Sigmoid colon (tissue), 7 donors: ENCODE results near the gene SND1. TPM values are rescaled to one million over a fixed set of nuclear protein-coding genes. Genes with fewer than 3 reads are reported as not detected.
A peak's percentile ranks its signal among the peaks of the same experiment; 100 is the strongest.

Experiments used
- DNase-seq: peaks from one replicate; pipeline ENCODE4 v3.0.0-alpha.2; 2019
- H3K27ac ChIP-seq, 4 donors: fragments of 200-600 bp; sonication (generic); one replicate each; pipeline ENCODE4 v1.5.1; 2016 to 2019; ENCODE audit warnings: mild to moderate bottlenecking in 1 of 4
- H3K27me3 ChIP-seq, 3 donors: fragments of 200-600 bp; sonication (generic); one replicate each; pipeline ENCODE4 v1.5.1; 2019; ENCODE audit warnings: mild to moderate bottlenecking in 1 of 3
- H3K36me3 ChIP-seq, 4 donors: fragments of 200-600 bp; sonication (generic); one replicate each; pipeline ENCODE4 v1.5.1; 2016 to 2019
- H3K4me1 ChIP-seq, 4 donors: fragments of 200-600 bp; sonication (generic); one replicate each; pipeline ENCODE4 v1.5.1; 2017 to 2019
- H3K4me3 ChIP-seq, 4 donors: fragments of 200-600 bp; sonication (generic); one replicate each; pipeline ENCODE4 v1.5.1; 2017 to 2019; ENCODE audit warnings: mild to moderate bottlenecking in 2 of 4, moderate library complexity in 1 of 4
- H3K9me3 ChIP-seq, 4 donors: fragments of 200-600 bp in 3 of 4; sonication (generic) in 3 of 4; one replicate each; pipeline versions ENCODE4 v1.5.1 to v1.6.1; 2013 to 2019
- CTCF ChIP-seq, 4 experiments: fragments of 450-650 bp in 3 of 4; fragments of 200-600 bp in 1 of 4; IDR thresholded peaks; one replicate each; pipeline ENCODE4 v1.5.1; 2016 to 2019; ENCODE audit warnings: antibody characterized with exemption in 4 of 4, mild to moderate bottlenecking in 3 of 4, moderate library complexity in 2 of 4
- EP300 ChIP-seq, 4 donors: sonication (generic); formaldehyde crosslinking; IDR thresholded peaks; one replicate each; pipeline ENCODE4 v1.6.1; 2017; ENCODE audit warnings: antibody characterized with exemption in 4 of 4
- POLR2A ChIP-seq, 2 donors: fragments of 450-650 bp; IDR thresholded peaks; one replicate each; pipeline ENCODE4 v1.6.1; 2016; ENCODE audit warnings: antibody characterized with exemption in 2 of 2, mild to moderate bottlenecking in 2 of 2, moderate library complexity in 2 of 2
- POLR2AphosphoS5 ChIP-seq, 4 donors: sonication (generic); formaldehyde crosslinking; IDR thresholded peaks; one replicate each; pipeline ENCODE4 v1.6.1; 2017; ENCODE audit warnings: antibody characterized with exemption in 4 of 4
- WGBS, 2 donors: extraction: QIAGEN DNeasy Blood & Tissue Kit; methylation state at CpG; one replicate each; pipeline ENCODE4 v1.1.7; 2013; 5-methylcytosine and 5-hydroxymethylcytosine counted together
- intact Hi-C: fragments of 100-400 bp; cut with DNase I; formaldehyde crosslinking; loops from one replicate; pipeline ENCODE4 v1.15.1; 2023
- polyA plus RNA-seq, 3 donors: library from polyadenylated mRNA; stranded (reverse); fragments of 200-250 nt; gene quantifications; one replicate each; pipeline ENCODE4 v1.2.3, GENCODE V29; 2013
- total RNA-seq, 4 donors: library from RNA; depleted of rRNA; stranded (reverse); fragments of >200 nt; gene quantifications; one replicate each; pipeline ENCODE4 v1.1.0, GENCODE V29; 2016
- donor health status: healthy with polysubstance abuse.
- donor health status: Bipolar disorder and iron deficiency.
- donor health status: healthy.

SND1 gene
- total and polyA plus RNA-seq, 7 donors: 30.6 to 93.4 (median 71.3) TPM

DNA sequence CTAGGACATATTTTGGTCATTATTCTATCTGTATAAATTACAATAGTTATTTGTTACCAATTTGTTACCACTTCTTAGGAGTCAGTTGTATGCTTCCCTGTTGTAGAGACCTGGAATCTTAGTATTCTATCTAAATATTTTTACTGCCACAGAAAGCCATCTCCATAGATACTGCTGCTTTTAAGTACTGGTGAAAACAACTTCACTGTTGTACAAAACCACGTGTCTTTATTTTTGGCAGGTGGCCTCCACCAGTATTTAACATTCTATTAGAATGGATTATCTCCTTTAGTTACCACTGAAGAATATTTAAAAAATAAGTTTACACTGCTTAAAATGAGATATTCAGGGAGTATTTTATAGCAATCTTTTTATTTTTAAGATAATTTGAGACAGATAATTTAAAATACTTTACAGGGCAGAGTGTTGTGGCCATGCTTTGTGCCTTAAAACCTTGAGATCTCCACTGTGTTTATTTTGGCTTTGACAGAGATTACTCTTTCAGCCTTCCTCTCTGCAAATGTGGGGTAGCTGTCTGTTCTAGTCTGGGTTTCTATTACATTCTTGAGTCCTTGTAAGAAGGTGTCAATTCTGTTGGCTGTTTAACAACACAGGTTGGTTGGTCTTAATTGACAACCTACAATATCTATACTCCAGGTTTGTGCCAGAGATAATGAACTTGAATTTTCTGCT lies 193.7 kb downstream of the SND1 start:
- no peaks in the 10 kb centered on the region for H3K36me3 ChIP-seq
- WGBS, 2 donors: 36 to 71% methylated on average over 1 of the region's 1 CpG
- TF ChIP-seq CTCF (IDR thresholded peaks at IDR 0.05) (no peak), EP300 (IDR thresholded peaks at IDR 0.05) (no peak), POLR2A (IDR thresholded peaks at IDR 0.05) (no peak), POLR2AphosphoS5 (IDR thresholded peaks at IDR 0.05) (no peak)
- no peak for DNase-seq
- intact Hi-C loops: no loop called here
- peak overlapping the region; percentile 3 to 72 (median 42) for H3K27ac ChIP-seq
- no peaks in the 10 kb centered on the region for H3K9me3 ChIP-seq
- peaks cover 0 to 25% (median 22%) of the 10 kb centered on the region in 4 donors for H3K4me1 ChIP-seq
- no peaks in the 10 kb centered on the region for H3K27me3 ChIP-seq
- no peak overlapping the region for H3K4me3 ChIP-seq

- no peak for DNase-seq
- Histone ChIP-seq H3K9me3 (no peaks in the 10 kb centered on the region), H3K27me3 (no peaks in the 10 kb centered on the region), H3K4me1 (peaks cover 0 to 30% (median 22%) of the 10 kb centered on the region in 4 donors), H3K27ac (no peak overlapping the region), H3K36me3 (no peaks in the 10 kb centered on the region), H3K4me3 (no peak overlapping the region)
- WGBS, 2 donors: 24 to 72% methylated on average over 3 of the region's 3 CpGs
- TF ChIP-seq EP300 (IDR thresholded peaks at IDR 0.05) (no peak), POLR2AphosphoS5 (IDR thresholded peaks at IDR 0.05) (no peak), CTCF (IDR thresholded peaks at IDR 0.05) (no peak), POLR2A (IDR thresholded peaks at IDR 0.05) (no peak)
- intact Hi-C loops: no loop called here
These were observed 195.6 kb downstream of the SND1 start for GRCh38 chr7:127847641-127848040.

DNA sequence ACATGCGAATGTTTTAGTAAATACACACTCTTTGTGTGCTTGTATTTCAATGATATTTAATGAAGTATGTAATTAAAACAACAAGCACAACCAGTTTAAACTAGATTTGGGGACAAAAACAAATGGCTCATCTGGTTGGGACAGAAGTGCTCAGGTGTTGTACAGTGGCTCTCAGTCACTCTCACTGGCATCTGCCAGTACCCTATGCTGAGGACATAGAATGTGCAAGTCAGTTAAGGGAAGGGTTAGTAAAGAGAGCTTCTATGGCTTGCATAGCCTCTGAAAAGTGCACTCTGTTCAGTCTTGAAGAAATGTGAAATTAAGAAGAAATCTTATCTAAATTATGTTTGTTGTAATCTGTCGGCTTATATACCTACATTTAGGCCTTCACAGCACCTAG lies 196.2 kb downstream of the SND1 start:
- no peak overlapping the region for H3K4me3 ChIP-seq
- TF ChIP-seq CTCF (IDR thresholded peaks at IDR 0.05): no peak
- TF ChIP-seq EP300 (IDR thresholded peaks at IDR 0.05): no peak
- TF ChIP-seq POLR2AphosphoS5 (IDR thresholded peaks at IDR 0.05): no peak
- TF ChIP-seq POLR2A (IDR thresholded peaks at IDR 0.05): no peak
- intact Hi-C loops: no loop called here
- no peak for DNase-seq
- H3K36me3 ChIP-seq: no peaks in the 10 kb centered on the region
- no peaks in the 10 kb centered on the region for H3K9me3 ChIP-seq
- peaks cover 0 to 30% (median 22%) of the 10 kb centered on the region in 4 donors for H3K4me1 ChIP-seq
- no peak overlapping the region for H3K27ac ChIP-seq
- H3K27me3 ChIP-seq: no peaks in the 10 kb centered on the region
- 48 to 82% methylated on average over 2 of the region's 2 CpGs for WGBS, 2 donors

DNA sequence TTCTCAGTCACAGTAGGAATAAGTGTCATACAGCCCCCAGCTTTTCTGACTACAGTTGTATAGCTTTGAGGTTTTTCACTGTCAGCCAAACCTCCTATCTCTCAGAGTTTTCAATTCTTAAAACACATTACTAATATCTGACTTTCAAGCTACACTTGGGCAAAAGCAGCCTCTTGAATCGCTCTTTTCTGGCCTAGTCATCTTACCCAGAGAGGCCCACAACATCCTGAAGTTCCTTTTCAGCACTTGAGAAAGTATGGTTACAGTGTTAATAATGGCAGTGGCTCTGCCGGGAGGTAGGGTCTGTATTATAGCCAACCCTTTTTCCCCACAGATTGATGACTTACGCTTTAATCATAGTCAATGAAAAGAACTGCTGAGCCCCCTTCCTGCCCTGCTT lies 198.2 kb downstream of the SND1 start:
- Histone ChIP-seq H3K27ac (no peak overlapping the region), H3K4me1 (peaks cover 0 to 18% (median 8%) of the 10 kb centered on the region in 4 donors), H3K27me3 (no peaks in the 10 kb centered on the region), H3K4me3 (no peak overlapping the region), H3K9me3 (no peaks in the 10 kb centered on the region), H3K36me3 (no peaks in the 10 kb centered on the region)
- WGBS, 2 donors: 83 to 95% methylated on average over 3 of the region's 3 CpGs
- no peak for DNase-seq
- TF ChIP-seq POLR2A (IDR thresholded peaks at IDR 0.05) (no peak), CTCF (IDR thresholded peaks at IDR 0.05) (no peak), POLR2AphosphoS5 (IDR thresholded peaks at IDR 0.05) (no peak), EP300 (IDR thresholded peaks at IDR 0.05) (no peak)
- intact Hi-C loops: no loop called here

- DNase-seq: no peak
- WGBS, 2 donors: 97 to 98% methylated on average over 2 of the region's 2 CpGs
- intact Hi-C loops: no loop called here
These were observed 202.4 kb downstream of the SND1 start for GRCh38 chr7:127854383-127854782.

More at GRCh38 chr7:127854383-127854782, 202.4 kb downstream of the SND1 start:
- TF ChIP-seq EP300 (IDR thresholded peaks at IDR 0.05) (no peak), CTCF (IDR thresholded peaks at IDR 0.05) (no peak), POLR2A (IDR thresholded peaks at IDR 0.05) (no peak), POLR2AphosphoS5 (IDR thresholded peaks at IDR 0.05) (no peak)
- Histone ChIP-seq H3K9me3 (no peaks in the 10 kb centered on the region), H3K36me3 (no peaks in the 10 kb centered on the region), H3K4me1 (peaks cover 0 to 25% (median 14%) of the 10 kb centered on the region in 4 donors), H3K27ac (no peak overlapping the region), H3K4me3 (no peak overlapping the region), H3K27me3 (no peaks in the 10 kb centered on the region)
